GM18517 (cell line): Measurements from ENCODE around the gene PKD2.
A peak's percentile ranks its signal among the peaks of the same experiment; 100 is the strongest.
"Not testable (repeated sequence)": the region's sequence is repeated elsewhere in the genome, so short reads cannot be mapped to it uniquely, and the experiment has no call there.

ENCODE experiments used
- ATAC-seq: cut with Tn5 transposase; IDR thresholded peaks from one replicate; pipeline ENCODE4 v1.9.1; 2021; ENCODE audit warnings: mild to moderate bottlenecking, moderate library complexity; ENCODE audit not compliant: unreplicated experiment

The PKD2 gene

GRCh38 chr4:88025868-88026661 is 18.6 kb downstream of the PKD2 start:
- not testable (repeated sequence) for ATAC-seq

- ATAC-seq: no peak
These were observed 20.5 kb downstream of the PKD2 start for GRCh38 chr4:88027611-88028608.

- ATAC-seq: no peak
These were observed 21.5 kb downstream of the PKD2 start for GRCh38 chr4:88028946-88029345.

- no peak for ATAC-seq
These were observed 22.1 kb downstream of the PKD2 start for GRCh38 chr4:88029556-88029955.

GRCh38 chr4:88030565-88031310 is 23.3 kb downstream of the PKD2 start:
- no peak for ATAC-seq

- ATAC-seq: peak; percentile 70
These were observed 25.9 kb downstream of the PKD2 start for GRCh38 chr4:88033309-88033708.

GRCh38 chr4:88035292-88035691 is 27.9 kb downstream of the PKD2 start:
- no peak for ATAC-seq

- ATAC-seq: no peak
These were observed 30.0 kb downstream of the PKD2 start for GRCh38 chr4:88037447-88037846.

- ATAC-seq: no peak
These were observed 30.5 kb downstream of the PKD2 start for GRCh38 chr4:88037936-88038335.

- ATAC-seq: no peak
These were observed 33.3 kb downstream of the PKD2 start for GRCh38 chr4:88040707-88041106.

- no peak for ATAC-seq
These were observed 34.2 kb downstream of the PKD2 start for GRCh38 chr4:88041626-88042025.

GRCh38 chr4:88043001-88043400 is 35.6 kb downstream of the PKD2 start:
- ATAC-seq: no peak

GRCh38 chr4:88043586-88044340 is 36.3 kb downstream of the PKD2 start:
- ATAC-seq: no peak

- no peak for ATAC-seq
These were observed 37.6 kb downstream of the PKD2 start for GRCh38 chr4:88045021-88045420.

GRCh38 chr4:88054229-88054628 is 46.8 kb downstream of the PKD2 start:
- no peak for ATAC-seq

- no peak for ATAC-seq
These were observed 47.5 kb downstream of the PKD2 start for GRCh38 chr4:88054901-88055300.

- no peak for ATAC-seq
These were observed 50.9 kb downstream of the PKD2 start for GRCh38 chr4:88058295-88058694.

GRCh38 chr4:88059766-88060165 is 52.3 kb downstream of the PKD2 start:
- ATAC-seq: no peak

GRCh38 chr4:88060431-88060830 is 53.0 kb downstream of the PKD2 start:
- ATAC-seq: no peak

- no peak for ATAC-seq
These were observed 54.9 kb downstream of the PKD2 start for GRCh38 chr4:88062311-88062710.
